ENCODE results near the gene ASB13.

- TF ChIP-seq HMG20A (CRISPR knock-in tag; IDR thresholded peaks at IDR 0.05; ENCODE audit: borderline replicate concordance), result no peak
- no peak for TF ChIP-seq ZNF441 (CRISPR knock-in tag; IDR thresholded peaks at IDR 0.05; ENCODE audit: borderline replicate concordance)
- no peak for TF ChIP-seq MAZ (IDR thresholded peaks at IDR 0.05; ENCODE audit: borderline replicate concordance, low read depth, low read length)
- TF ChIP-seq MAZ (CRISPR knock-in tag; IDR thresholded peaks at IDR 0.05; ENCODE audit: low read depth), result no peak
These were observed 16.6 kb downstream of the ASB13 start for GRCh38 chr10:5649746-5650145.
